NT2/D1 (cell line): ENCODE data around the gene TNS3.

Source experiments
- SUZ12 ChIP-seq: IDR thresholded peaks from 2 replicates; pipeline ENCODE4 v1.6.1; 2011; ENCODE audit not compliant: insufficient read length, insufficient read depth; ENCODE audit errors: extremely low read depth
- YY1 ChIP-seq: IDR thresholded peaks from 2 replicates; pipeline ENCODE4 v1.6.1; 2011; ENCODE audit not compliant: insufficient read length, insufficient read depth

DNA sequence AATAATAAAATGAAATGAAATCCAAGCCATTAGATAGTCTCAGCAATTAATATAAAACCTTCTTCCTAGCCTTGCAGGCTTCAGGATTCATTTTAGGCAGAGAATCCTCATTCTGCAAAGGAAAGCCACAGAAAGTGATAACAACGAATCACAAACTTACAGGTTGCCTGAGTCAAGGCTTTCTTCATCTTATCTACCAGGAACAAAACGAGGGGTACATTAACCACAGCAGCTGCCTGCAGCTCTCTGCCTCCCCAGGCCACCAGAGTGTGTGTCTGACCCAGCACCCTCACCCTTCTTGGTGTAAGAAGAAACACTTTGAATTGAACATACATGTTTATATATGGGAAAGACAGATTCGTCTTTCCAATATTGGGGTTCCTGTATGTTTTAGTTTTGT lies 12.5 kb upstream of the TNS3 start:
- TF ChIP-seq YY1 (no peak), SUZ12 (no peak)
